ENCODE measurements around the gene MYBPH.

Gene MYBPH

DNA sequence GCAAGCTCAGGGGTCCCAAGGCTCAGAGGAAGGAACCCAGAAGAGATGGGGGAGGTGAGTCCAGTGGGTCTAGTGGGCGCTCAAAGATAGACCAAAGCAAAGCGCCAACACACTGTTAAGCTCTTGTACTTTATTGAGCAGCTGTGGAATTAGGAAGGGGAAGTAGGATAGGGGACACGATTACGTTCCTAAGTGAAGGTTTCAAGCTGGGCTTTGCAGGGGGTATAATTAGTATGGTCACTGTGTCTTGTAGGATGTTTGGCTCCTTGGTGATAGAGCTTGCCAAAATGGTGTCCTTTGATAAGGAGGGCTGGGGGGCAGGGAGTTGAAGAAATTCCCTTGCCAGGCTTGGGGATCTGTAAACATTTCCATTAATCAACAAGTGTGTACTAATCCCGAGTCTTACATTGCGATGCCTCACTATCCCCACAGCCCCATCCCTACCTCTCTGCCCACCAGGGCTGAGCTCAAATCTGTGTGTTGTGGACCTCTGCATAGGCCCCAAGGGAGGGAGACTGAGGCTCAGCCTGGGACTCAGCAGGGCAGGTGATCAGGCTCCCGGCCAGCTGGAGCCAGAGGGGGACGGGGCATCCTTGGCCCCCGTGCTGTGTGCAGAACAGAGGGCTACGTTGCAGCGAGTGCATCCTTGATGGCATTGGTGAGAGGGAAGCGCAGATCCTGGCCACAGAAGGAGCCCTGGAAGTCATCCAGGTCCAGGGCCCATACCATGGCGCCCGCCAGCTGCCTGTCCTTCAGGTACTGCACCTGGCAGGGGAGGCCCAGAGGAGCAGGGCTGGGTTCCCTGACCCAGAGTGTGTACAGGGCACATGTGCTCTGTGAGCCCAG is 3.4 kb upstream of the MYBPH start:
- no peak for DNase-seq (ENCODE audit: low read depth in 2 of 2)

DNA sequence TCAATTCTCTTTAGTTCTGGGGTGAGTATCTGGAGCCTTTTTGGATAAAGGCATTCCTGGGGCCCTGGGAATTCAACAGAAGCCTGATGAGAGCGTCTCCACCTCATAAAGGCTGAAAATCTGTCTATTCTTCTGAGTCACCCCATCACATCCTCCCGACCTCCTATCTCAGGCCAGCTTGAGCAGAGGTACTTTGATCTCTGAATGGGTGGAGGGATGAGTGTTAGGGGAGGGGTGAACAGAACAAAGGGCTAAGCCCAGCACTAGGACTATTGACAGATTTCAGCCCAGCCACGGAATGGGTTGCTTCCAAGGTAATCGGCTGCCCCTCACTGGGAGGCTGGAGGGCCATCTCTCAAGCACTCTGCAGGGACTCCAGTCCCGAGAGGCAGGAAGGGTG is 2.5 kb upstream of the MYBPH start:
- no peak for DNase-seq (ENCODE audit: low read depth in 2 of 2)

- DNase-seq (ENCODE audit: low read depth in 2 of 2) = no peak
Observed at GRCh38 chr1:203177470-203178039, 1.9 kb upstream of the MYBPH start.

DNA sequence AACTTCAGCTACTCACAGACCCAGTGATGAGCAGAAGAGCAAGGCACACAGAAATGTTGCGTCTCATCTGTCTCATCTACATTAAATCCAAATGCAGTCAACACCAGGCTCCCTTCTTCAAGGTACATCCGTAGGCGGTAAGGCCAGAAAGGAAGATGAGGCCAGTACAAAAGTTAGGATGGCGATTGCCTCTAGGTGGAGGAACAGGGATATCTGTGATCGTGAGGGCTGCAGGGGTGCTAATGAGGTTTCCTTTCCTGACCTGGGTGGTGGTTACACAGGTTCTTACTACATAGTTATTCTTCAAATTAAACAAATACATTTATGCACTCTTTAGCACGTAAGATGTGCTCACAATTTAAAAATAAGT is 1.4 kb upstream of the MYBPH start:
- DNase-seq (ENCODE audit: low read depth in 2 of 2) = no peak

GRCh38 chr1:203176273-203177035 is 828 bp upstream of the MYBPH start:
- DNase-seq (ENCODE audit: low read depth in 2 of 2) = no peak

DNA sequence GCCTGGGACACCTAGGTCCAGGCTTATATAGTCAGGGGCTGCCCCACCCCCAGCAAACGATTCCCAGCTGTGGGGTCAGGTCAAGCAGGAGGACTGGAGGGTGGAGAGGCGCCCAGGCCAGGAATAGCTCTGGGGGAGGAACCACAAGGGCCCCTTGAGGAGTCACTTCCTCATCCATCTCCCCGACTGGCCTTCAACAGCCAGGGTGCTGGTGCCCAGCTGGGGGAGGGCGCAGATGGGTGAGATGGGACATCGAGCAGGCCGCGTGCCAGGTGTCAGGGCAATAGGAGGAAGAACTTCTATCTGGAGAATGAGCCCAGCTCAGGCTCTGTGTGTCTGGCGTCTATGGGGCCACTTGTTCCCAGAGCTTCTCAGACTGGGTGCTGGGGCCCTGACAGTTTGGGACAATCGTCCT is 208 bp upstream of the MYBPH start:
- DNase-seq (ENCODE audit: low read depth in 2 of 2) = no peak

- DNase-seq (ENCODE audit: low read depth in 2 of 2) = no peak
Observed at GRCh38 chr1:203174324-203174985, 1.2 kb downstream of the MYBPH start.

DNA sequence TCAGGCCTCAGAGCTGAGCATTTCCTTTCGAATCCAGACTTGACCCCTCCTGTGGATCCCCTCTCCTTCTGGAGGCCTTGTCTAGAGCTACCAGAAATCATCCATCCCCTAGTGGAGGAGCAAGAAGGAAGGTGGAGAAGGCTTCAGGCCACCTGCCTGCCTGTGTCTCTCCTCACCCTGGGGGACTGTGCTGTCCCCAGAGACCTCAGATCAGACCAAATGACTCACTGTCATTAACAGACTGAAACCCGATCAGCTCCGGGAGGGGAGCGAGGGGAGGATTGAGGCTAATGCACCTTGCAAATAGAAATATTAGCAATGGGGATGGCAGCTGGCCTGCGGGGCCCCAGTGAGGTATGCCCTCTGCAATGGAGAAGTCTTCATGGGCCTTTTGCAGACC is 2.1 kb downstream of the MYBPH start:
- no peak for DNase-seq (ENCODE audit: low read depth in 2 of 2)

- no peak for DNase-seq (ENCODE audit: low read depth in 2 of 2)
Observed at GRCh38 chr1:203173011-203173555, 2.5 kb downstream of the MYBPH start.

DNA sequence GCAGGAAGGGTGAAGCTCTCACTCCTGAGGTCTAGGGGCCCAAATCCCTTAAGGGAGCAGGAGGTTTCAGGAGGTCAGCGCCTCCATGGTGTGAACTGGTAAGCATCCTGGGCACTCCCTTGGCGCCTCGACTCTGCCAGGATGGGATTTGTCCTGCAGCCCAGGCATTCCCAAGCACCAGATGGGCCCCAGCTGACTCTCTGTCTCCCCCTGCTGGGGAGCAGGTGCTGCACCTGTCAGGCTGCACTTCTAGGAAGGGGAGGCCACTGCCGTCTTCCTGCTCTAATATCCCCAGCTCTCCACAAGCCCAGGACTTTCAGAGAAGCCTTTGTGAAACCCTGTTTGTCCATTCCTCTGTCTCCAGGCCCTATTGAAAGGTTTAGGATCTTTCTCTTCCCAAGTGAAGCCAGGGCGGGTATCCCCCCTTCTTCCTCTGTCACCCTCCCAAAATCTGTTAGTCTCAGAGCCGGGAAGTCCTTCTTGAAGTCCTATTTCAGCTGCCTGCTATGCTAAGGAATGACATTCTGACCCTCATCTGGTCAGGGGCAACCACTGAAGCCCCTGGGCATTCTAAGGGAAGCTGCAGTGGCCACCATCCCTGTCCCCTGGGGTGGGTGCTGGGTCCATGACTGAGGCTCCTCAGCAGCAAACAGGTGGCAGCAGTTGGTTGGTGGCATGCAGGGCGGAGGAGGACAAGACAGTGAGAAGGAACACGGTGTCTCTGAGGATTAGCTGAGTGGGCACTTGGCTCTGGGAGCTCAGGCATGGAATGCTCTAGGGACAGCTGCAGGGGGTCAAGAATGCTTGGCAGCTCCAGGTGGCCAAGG is 3.2 kb downstream of the MYBPH start:
- DNase-seq (ENCODE audit: low read depth in 2 of 2) = no peak

DNA sequence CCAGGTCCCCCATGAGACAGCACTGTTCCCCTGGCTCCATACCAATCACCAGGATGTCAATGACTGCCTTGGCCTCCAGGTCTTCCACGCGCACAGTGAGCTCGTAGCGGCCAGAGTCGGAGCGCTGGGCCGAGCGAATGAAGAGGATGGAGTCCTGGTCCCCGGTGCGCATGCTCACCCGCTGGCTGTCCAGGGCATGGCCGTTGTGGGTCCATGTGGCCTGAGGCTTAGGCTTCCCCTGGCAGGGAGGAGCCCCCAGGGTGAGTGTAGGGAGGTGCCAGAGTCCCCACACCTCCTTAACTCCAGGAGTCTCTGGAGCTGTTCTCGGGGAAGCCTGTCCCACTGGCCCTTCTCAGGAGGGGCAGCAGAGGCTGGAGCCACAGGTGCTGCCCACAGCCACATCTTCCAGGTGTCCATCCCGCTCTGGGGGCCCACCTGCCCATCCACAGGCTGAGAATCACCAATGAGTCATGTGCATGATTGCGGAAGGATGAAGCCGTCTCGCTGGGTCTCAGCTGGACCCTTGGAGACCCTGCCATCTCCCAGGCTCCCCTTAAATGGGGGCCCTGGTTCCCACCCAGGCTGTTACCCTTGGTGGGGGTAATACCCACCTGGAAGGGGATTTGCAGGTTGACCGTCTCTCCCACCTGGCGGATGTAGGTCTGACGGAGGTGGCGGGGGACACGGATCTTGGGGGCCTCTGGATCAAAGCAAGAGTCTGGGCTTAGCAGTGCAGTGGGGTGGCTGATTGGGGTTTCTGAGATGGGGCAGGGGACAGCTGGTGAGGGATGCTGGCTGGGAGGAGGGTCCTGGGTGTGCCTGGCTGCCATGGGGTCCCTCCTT is 4.1 kb downstream of the MYBPH start:
- DNase-seq (ENCODE audit: low read depth in 2 of 2) = no peak

DNA sequence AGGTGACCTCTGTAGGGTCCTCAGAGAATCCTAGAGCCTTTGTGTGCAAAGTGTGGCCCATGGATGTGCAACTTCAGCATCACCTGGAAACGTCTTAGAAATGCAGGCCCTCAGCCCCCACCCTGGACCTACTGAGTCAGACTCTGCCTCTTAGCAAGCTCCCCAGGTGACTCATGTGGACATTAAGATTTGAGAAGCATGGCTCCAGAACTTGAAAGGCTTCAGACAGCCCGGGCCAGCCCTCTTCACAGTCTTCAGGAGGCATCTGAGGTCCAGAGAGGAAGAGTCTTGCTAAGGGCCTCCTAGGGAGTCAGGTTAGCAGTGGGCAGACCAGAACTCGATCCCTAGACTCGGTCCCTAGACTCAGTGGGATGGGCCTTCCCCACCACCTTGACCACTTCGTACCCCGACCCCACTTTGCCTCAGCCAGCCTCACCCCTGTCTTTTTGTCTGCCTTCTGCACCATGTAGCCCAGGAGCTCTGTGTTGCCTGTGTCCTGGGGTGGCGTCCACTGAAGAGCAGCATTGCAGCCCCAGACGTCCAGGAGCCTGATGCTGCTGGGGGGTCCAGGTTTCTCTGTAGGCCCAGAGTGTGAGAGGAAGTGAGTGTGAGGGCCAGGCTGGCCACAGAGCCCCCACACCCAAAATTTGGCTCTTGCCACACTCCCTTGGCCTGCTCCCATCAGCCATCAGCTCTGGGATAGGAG is 4.8 kb downstream of the MYBPH start:
- DNase-seq (ENCODE audit: low read depth in 2 of 2) = no peak

GRCh38 chr1:203169770-203170520 is 5.7 kb downstream of the MYBPH start:
- no peak for DNase-seq (ENCODE audit: low read depth in 2 of 2)

- DNase-seq (ENCODE audit: low read depth in 2 of 2) = no peak
Observed at GRCh38 chr1:203168991-203169390, 6.6 kb downstream of the MYBPH start.

GRCh38 chr1:203168256-203168786 is 7.3 kb downstream of the MYBPH start:
- DNase-seq (ENCODE audit: low read depth in 2 of 2) = no peak

DNA sequence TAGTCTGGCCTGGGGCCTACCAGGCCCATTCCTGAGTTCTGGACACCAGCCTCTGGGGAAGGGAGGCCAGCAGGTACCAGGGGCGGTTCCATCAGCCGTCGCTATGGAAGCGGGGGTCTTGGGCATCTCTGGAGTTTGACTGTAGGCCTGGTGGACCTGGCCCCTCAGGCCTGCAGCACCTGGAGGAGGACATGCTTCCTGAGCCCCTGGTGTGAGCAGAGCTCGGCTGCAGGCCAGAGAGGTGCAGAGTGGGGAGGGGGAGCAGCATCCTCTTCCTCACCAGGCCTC is 7.8 kb downstream of the MYBPH start:
- DNase-seq (ENCODE audit: low read depth in 2 of 2) = no peak

GRCh38 chr1:203167026-203167912 is 8.4 kb downstream of the MYBPH start:
- DNase-seq (ENCODE audit: low read depth in 2 of 2) = no peak
